Measurements from ENCODE around the gene ZYG11A.
A peak's percentile ranks its signal among the peaks of the same experiment; 100 is the strongest.

ZYG11A gene

DNA sequence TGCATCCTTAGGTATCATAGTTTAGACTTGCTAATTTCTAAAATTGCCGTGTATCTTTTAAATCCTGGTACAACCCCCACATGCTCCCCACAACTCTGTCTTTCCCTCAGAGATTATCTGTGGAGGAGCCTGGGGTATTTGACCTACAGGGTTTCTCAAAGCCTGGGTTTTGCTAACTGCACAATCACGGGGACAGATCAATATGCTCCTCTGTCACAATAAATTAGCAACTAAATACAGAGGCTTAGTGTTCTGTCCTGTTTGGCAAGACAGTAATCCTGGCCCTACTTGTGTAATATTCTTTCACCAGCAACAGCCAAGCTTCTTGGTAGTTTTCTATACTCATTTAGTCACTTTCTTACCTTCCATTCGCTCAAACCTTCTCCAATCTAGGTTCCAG is 70.5 kb downstream of the ZYG11A start:
- TF ChIP-seq RAD21 (IDR thresholded peaks at IDR 0.05; ENCODE audit: low read depth) (no peak), YY1 (IDR thresholded peaks at IDR 0.05; ENCODE audit: low read depth) (no peak), CREB1 (IDR thresholded peaks at IDR 0.05; ENCODE audit: low read depth) (no peak), TEAD4 (IDR thresholded peaks at IDR 0.05) (no peak), ZBTB7A (IDR thresholded peaks at IDR 0.05; ENCODE audit: low read depth) (no peak), TCF12 (IDR thresholded peaks at IDR 0.05; ENCODE audit: low read depth) (no peak), FOXM1 (IDR thresholded peaks at IDR 0.05; ENCODE audit: borderline replicate concordance, low read depth) (no peak), NFIC (IDR thresholded peaks at IDR 0.05) (no peak), CEBPB (IDR thresholded peaks at IDR 0.05) (no peak), EGR1 (IDR thresholded peaks at IDR 0.05) (no peak)
- TF ChIP-seq, protein P1, sequence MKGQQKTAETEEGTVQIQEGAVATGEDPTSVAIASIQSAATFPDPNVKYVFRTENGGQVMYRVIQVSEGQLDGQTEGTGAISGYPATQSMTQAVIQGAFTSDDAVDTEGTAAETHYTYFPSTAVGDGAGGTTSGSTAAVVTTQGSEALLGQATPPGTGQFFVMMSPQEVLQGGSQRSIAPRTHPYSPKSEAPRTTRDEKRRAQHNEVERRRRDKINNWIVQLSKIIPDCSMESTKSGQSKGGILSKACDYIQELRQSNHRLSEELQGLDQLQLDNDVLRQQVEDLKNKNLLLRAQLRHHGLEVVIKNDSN (IDR thresholded peaks at IDR 0.05): no peak
- TF ChIP-seq, protein P2, sequence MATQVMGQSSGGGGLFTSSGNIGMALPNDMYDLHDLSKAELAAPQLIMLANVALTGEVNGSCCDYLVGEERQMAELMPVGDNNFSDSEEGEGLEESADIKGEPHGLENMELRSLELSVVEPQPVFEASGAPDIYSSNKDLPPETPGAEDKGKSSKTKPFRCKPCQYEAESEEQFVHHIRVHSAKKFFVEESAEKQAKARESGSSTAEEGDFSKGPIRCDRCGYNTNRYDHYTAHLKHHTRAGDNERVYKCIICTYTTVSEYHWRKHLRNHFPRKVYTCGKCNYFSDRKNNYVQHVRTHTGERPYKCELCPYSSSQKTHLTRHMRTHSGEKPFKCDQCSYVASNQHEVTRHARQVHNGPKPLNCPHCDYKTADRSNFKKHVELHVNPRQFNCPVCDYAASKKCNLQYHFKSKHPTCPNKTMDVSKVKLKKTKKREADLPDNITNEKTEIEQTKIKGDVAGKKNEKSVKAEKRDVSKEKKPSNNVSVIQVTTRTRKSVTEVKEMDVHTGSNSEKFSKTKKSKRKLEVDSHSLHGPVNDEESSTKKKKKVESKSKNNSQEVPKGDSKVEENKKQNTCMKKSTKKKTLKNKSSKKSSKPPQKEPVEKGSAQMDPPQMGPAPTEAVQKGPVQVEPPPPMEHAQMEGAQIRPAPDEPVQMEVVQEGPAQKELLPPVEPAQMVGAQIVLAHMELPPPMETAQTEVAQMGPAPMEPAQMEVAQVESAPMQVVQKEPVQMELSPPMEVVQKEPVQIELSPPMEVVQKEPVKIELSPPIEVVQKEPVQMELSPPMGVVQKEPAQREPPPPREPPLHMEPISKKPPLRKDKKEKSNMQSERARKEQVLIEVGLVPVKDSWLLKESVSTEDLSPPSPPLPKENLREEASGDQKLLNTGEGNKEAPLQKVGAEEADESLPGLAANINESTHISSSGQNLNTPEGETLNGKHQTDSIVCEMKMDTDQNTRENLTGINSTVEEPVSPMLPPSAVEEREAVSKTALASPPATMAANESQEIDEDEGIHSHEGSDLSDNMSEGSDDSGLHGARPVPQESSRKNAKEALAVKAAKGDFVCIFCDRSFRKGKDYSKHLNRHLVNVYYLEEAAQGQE (IDR thresholded peaks at IDR 0.05; ENCODE audit: low read depth): no peak
- TF ChIP-seq, protein P3, sequence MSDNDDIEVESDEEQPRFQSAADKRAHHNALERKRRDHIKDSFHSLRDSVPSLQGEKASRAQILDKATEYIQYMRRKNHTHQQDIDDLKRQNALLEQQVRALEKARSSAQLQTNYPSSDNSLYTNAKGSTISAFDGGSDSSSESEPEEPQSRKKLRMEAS (IDR thresholded peaks at IDR 0.05): no peak

DNA sequence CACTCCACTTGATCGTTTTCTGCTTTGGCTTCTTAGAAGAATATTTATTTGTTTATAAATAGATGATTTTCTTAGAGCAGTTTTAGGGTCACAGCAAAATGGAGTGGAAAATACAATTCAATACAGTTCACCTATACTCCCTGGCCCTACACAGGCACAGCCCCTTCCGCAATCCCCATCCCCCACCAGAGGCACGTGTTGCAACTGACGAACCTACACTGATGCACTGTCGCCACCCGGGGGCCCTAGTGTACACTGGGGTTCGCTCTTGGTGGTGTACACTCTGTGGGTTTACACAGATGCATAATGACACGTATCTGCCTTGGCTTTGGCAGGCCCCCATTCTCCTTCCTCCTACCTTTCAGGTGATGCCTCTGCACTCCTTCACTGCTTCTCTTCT is 71.0 kb downstream of the ZYG11A start:
- TF ChIP-seq, protein P1 (IDR thresholded peaks at IDR 0.05): no peak
- peak; percentile 36 for TF ChIP-seq RAD21 (IDR thresholded peaks at IDR 0.05; ENCODE audit: low read depth)

DNA sequence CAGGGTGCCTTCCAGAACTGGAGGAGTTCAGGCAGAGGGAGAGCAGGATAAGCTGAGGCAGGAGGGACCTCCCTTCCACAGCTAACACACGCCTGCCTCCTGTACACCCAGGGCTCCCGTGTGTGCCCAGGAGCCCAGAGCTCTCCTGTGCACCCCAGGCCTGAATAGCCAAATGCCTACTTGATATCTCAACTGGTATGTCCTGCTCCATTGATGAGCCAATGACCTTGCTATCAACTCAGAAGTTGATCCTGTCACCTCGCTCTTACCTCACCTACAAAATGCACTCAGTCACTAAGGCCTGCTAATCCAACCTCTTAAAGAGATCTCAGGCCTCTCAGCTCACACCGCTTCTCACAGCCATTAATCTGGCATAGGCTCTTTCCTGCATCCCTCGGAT is 71.9 kb downstream of the ZYG11A start:
- TF ChIP-seq NFIC (IDR thresholded peaks at IDR 0.05): no peak
- TF ChIP-seq, protein P3 (IDR thresholded peaks at IDR 0.05): no peak
- no peak for TF ChIP-seq CREB1 (IDR thresholded peaks at IDR 0.05; ENCODE audit: low read depth)
- no peak for TF ChIP-seq TCF12 (IDR thresholded peaks at IDR 0.05; ENCODE audit: low read depth)
- TF ChIP-seq ZBTB7A (IDR thresholded peaks at IDR 0.05; ENCODE audit: low read depth): no peak
- TF ChIP-seq TEAD4 (IDR thresholded peaks at IDR 0.05): no peak
- no peak for TF ChIP-seq EGR1 (IDR thresholded peaks at IDR 0.05)
- no peak for TF ChIP-seq CEBPB (IDR thresholded peaks at IDR 0.05)
- TF ChIP-seq, protein P1 (IDR thresholded peaks at IDR 0.05): no peak
- TF ChIP-seq FOXM1 (IDR thresholded peaks at IDR 0.05; ENCODE audit: borderline replicate concordance, low read depth): no peak
- no peak for TF ChIP-seq RAD21 (IDR thresholded peaks at IDR 0.05; ENCODE audit: low read depth)
- TF ChIP-seq, protein P2 (IDR thresholded peaks at IDR 0.05; ENCODE audit: low read depth): no peak
- TF ChIP-seq YY1 (IDR thresholded peaks at IDR 0.05; ENCODE audit: low read depth): no peak
- TF ChIP-seq TAF1 (IDR thresholded peaks at IDR 0.05; ENCODE audit: low read depth): no peak
- TF ChIP-seq EP300 (IDR thresholded peaks at IDR 0.05; ENCODE audit: borderline replicate concordance): no peak

DNA sequence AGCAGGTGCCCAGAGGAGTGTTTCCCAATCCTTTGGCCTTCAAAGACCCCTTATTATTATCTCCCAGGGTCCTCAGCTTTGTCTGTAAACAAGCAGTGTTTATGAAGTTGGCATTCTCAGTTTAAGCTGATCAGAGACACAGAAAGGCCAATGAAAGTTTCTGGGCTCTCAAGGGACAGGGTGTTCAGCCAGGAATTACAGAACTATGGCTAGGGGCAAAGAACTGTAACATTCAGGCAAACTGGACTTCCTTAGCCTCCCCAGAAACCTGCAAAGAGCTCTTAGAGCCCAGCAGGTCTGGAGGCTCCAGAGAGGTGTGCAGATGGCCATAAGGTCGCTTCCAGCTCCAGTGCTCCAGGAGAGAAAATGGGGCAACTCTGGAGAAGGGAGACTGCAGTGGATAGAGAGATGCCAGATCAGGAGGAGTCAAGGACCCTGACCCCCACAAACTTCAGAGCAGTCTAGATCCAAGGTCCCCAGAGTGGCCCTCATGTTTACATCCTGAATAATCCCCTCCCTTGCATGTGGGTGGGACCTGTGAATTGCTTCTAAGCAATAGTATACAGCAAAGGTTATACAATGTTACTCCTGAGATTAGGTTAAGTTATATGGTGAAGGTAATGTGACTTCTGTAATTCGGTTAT is 72.8 kb downstream of the ZYG11A start:
- TF ChIP-seq ZBTB7A (IDR thresholded peaks at IDR 0.05; ENCODE audit: low read depth): no peak
- TF ChIP-seq TAF1 (IDR thresholded peaks at IDR 0.05; ENCODE audit: low read depth): no peak
- TF ChIP-seq YY1 (IDR thresholded peaks at IDR 0.05; ENCODE audit: low read depth): no peak
- TF ChIP-seq, protein P2 (IDR thresholded peaks at IDR 0.05; ENCODE audit: low read depth): no peak
- no peak for TF ChIP-seq TEAD4 (IDR thresholded peaks at IDR 0.05)
- no peak for TF ChIP-seq NFIC (IDR thresholded peaks at IDR 0.05)
- TF ChIP-seq CEBPB (IDR thresholded peaks at IDR 0.05): no peak
- TF ChIP-seq, protein P3 (IDR thresholded peaks at IDR 0.05): no peak
- TF ChIP-seq CREB1 (IDR thresholded peaks at IDR 0.05; ENCODE audit: low read depth): no peak
- TF ChIP-seq, protein P1 (IDR thresholded peaks at IDR 0.05): no peak
- no peak for TF ChIP-seq EGR1 (IDR thresholded peaks at IDR 0.05)
- TF ChIP-seq EP300 (IDR thresholded peaks at IDR 0.05; ENCODE audit: borderline replicate concordance): no peak
- no peak for TF ChIP-seq FOXM1 (IDR thresholded peaks at IDR 0.05; ENCODE audit: borderline replicate concordance, low read depth)
- no peak for TF ChIP-seq RAD21 (IDR thresholded peaks at IDR 0.05; ENCODE audit: low read depth)
- no peak for TF ChIP-seq TCF12 (IDR thresholded peaks at IDR 0.05; ENCODE audit: low read depth)
